Inferior parietal cortex (tissue), 1 donor: ENCODE results near the gene TTC1.

Experiments used
- DNase-seq: peaks from one replicate; pipeline ENCODE4 v3.0.0-alpha.2; 2016; ENCODE audit errors: extremely low spot score

Gene TTC1

GRCh38 chr5:160087199-160087598 lies 78.3 kb downstream of the TTC1 start:
- DNase-seq, result no peak

GRCh38 chr5:160088805-160089204 lies 79.9 kb downstream of the TTC1 start:
- DNase-seq, result no peak

DNA sequence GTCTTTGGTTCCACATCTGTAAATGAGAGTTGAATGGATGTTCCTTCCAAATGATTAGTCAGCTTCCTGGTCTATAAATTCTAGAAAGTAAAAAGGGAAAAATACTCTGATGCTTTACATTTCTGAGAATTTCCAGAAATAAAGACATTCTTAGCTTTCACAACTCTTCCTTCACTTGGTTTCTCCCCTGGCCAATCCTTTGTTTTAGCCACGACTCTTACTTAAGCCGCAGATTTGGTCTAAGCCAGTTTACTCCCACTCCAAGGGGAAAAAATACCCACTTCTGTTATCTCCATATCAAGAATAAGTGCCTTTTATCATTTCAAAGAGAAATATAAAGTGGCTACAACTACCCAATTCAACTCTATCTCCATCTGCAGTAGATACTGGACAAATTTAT lies 80.6 kb downstream of the TTC1 start:
- no peak for DNase-seq

DNA sequence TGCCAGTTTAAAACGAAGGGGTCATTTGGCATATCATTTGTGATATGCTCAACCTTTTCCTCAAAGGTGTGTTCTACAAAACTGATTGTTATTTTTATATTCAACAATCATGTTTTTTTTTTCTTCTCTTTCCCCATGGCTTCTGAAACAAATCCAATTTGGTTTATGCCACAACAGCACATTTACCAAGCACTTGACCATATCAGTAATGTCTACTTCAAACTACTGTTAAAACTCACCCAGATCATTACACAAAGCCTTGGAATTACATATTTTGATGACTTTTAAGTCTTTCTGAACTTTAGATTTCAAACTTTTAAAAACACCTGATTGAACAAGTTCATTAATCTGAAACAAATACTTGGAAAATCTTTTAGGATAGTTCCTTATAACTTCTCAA lies 81.1 kb downstream of the TTC1 start:
- no peak for DNase-seq

DNA sequence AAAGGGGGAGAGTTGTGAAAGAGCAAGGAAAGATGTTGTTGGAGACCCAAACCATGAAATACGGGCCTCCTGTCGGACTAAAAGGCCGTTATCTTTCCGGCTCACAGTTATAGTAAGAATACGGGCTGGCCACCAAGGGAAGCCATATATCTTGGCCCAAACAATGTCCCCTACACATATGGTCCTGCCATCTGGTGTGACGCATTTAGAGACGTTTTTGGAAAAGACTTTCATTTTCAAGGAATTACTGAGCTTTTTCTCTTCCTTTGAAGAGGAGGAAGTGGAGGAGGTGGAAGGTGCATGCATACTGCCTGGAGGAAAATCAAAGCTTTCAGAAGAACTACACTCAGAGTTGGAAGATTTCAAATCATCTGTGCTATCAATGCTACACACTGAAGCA lies 83.6 kb downstream of the TTC1 start:
- peak; percentile 56 for DNase-seq

- no peak for DNase-seq
Observed at GRCh38 chr5:160092960-160093707, 84.2 kb downstream of the TTC1 start.

GRCh38 chr5:160096178-160096577 lies 87.2 kb downstream of the TTC1 start:
- DNase-seq, result no peak

- no peak for DNase-seq
Observed at GRCh38 chr5:160097991-160098390, 89.1 kb downstream of the TTC1 start.

- DNase-seq, result no peak
Observed at GRCh38 chr5:160105686-160106360, 96.9 kb downstream of the TTC1 start.

- no peak for DNase-seq
Observed at GRCh38 chr5:160108124-160108523, 99.2 kb downstream of the TTC1 start.
